HG02840 (cell line): ENCODE results near the gene UBE2L5.

Experiments
- ATAC-seq: cut with Tn5 transposase; IDR thresholded peaks from one replicate; pipeline ENCODE4 v1.9.1; 2021; ENCODE audit warnings: mild to moderate bottlenecking, moderate library complexity, moderate number of reproducible peaks; ENCODE audit not compliant: unreplicated experiment, low FRiP score

Gene UBE2L5

GRCh38 chr13:30403456-30403855 is 18.8 kb upstream of the UBE2L5 start:
- no peak for ATAC-seq

DNA sequence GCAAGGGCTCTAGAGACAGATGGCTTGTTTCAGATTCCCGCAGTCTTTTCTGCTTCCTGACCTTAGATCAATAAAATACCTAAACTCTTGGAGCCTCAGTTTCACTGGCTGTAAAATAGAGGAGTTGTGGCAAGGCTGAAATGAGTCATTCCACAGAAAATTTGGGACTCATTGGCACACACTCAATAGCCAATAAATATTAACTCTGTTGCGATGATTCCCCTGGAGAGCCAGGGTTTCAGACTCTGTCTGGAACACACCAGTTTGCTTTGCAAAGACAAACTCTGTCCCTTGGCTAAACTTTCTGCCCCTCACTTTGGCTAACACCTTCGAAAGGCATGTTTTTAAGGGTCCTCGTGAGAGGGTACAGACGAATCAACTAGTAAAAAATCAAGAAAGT is 18.1 kb upstream of the UBE2L5 start:
- no peak for ATAC-seq

DNA sequence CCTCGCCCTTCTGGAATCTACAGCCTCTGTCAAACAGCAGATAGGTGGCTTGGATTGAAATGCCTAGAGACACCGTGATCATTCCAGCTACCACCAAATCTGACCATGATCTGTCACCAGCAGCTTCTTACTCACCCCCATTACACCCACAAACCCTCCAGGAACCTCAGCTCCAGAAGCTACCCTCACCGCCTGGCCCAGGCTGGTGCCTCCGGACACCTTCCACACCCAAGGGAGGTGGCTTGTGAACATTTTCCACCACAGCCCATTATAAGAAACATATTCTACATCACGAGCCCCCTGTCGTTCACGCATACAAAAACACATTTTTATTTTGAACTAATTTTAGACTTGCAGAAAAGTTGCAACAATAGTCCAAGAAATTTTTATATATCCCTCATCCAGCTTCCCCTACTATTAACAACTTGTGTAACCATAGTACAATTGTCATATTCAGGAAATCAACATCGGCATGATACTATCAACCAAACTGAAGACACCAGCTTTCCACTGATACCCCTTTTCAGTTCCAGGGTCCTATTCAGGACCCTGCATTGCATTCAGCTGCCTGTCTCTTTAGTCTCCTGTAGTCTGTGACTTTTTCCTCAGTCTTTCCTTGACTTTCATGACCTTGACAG is 15.4 kb upstream of the UBE2L5 start:
- ATAC-seq, result no peak

- peak; percentile 77 for ATAC-seq
These were observed 13.8 kb upstream of the UBE2L5 start for GRCh38 chr13:30408319-30409101.

DNA sequence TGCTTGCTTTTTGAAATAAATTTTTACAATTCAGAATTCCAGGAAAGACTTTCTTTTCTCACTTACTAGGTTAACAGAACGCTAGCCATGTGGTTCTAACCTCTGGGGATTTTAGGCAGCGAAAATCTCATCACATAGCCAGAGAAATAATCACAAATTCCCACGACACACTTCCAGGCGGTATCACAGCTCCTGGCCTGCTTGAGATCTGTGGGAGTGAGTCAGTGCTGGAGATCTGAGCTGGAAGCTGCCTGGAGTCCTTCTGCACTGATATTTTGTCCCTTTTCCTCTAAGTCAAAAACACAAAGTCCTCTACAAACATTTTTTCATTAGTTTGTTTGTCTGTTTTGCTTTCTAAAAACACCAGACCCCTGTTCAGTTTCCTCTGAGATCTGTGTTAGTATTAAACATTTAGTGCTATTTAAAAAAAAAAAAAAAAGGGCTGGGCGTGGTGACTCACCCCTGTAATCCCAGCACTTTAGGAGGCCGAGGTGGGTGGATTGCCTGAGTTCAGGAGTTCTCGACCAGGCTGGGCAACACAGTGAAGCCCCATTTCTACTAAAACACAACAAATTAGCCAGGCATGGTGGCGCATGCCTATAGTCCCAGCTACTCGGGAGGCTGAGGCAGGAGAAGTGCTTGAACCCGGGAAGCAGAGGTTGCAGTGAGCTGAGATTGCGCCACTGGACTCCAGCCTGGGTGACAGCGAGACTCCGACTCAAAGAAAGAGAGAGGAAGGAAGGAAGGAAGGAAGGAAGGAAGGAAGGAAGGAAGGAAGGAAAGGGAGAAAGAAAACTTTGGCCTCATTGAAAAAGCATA is 12.2 kb upstream of the UBE2L5 start:
- ATAC-seq, result no peak

GRCh38 chr13:30410705-30411125 is 11.6 kb upstream of the UBE2L5 start:
- no peak for ATAC-seq

DNA sequence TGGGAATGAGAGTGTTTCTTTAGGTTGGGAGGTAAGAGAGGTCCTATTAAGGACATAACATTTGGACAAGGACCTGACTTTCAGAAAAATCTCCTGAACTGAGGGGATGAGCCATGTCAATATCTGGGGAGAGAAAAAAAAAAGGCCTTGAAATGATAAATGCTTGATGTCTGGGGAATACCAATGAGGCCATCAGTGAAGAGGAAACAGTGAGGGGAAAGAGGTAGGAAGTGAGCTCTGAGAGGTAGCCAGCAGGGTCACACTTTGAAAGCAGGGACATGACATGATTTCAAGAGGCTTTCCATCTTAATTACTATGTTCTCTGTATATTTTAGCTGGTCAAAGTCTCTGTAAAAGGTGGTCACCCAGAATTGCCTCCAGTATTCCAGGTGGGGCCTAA is 9.9 kb upstream of the UBE2L5 start:
- ATAC-seq, result no peak

DNA sequence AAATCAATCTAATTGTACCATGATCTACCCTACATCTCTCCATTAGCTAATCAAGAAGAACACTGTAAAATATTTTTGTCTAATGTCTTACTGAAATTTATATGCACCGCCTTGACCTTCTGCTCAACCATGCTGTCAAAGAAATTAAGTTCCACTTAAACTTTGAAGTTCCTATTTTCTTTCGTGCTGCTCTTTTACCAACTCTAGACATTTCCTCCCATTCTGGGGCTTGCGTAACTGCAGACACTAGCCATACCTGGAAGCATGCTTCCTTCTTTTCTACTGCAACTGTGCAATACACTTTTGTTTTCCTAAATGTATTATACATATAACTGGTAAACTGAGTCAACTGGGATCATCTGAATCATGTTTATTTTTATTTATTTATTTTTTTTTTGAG is 8.5 kb upstream of the UBE2L5 start:
- ATAC-seq, result no peak

GRCh38 chr13:30415430-30416030 is 6.8 kb upstream of the UBE2L5 start:
- peak; percentile 72 for ATAC-seq

DNA sequence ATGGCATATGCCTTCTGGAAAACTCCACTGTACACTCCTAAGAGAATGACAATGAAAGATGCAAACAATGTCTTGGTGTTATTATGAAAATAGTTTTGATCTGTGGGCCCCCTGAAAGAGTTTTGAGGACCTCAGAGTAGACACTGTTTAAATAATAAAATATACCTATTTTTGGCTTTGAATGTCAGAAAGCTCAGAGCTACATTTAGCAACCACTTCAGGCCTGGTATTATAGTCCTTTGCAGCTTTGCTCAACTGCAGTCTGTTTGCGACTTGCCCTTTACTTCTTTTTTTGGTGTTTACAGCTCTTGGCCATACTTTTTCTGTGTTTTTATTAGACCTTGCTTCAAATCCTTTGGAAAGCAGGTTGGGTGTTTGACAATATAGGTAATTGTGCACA is 5.8 kb upstream of the UBE2L5 start:
- no peak for ATAC-seq

GRCh38 chr13:30418075-30418716 is 4.1 kb upstream of the UBE2L5 start:
- ATAC-seq, result no peak

DNA sequence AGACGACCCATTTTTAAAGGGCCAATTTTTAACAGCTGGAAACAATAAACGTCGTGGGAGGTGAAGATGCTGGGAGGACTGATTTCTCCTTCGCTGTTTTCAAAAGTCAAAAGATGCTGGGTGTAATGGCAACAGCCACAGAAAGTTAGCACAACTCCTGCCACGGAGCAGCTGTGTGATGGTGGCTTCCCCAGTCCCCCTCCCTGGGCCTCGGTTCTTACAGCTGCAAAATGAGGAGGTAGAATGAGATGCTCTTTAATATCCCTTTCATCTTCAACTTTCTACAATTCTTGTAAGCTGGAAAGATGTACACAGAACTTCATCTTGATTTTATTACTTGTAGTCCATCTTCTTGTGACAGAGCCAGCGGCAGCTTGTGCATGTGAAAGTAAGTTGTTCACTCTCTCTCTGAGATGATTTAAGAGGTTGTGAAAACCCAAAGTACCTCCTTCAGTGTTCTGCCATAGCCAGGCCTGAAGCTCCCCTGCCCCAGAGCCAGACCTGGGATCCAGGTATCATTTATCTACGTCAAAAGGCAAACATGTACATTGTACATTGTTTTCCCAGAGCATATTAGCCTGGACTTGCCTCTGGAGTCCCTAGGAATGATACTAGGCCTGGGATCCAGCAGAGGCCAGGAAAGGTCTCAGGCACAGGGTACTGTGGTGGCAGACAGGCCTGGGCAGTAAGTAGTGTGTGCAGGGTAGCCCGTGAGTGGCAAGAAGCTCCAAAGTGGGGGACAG is 3.4 kb upstream of the UBE2L5 start:
- ATAC-seq, result no peak

DNA sequence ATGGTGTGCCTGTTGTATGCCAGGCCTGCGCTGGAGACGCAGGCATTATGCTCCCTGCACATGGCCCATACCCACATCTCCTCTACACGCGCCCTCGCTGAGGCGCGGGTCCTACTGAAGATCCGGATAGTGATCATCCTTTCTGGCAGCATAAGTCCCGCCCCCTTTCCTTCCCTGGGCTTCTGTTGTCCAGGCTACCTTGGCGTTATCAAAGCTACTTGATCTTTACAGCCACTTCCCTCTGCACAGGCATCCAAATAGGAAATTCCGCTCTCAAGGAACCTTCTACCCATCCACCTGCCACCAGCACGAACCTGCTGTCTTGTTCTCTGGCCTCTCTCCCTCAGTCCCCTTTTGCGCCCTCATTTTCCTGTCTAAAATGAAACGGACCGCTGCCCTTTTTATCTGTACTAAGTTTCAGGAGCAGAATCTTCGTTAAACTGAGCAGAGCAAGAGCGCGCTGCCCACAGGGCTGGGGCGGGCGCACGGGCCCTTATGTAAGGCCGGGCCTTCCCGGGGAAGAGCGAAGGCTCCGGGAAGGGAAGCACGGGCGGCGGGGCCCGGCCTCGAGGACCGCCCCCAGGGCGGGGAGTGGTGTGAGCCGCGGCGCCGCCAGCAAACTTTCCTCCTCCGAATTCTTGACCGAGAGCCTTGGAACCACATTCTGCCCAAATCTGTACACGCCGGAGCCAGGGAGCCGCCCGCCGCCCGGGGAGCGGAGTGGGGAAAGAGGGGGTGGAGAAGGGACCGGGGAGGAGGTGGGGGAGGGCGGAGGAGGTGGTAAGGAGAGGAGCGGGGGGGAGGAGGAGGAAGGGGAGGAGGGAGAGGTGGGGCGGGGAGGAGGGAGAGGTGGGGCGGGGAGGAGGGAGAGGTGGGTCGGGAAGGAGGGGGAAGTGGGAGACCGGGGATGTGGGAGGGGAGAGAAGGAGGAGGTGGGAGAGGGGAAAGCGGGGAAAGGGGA is 920 bp upstream of the UBE2L5 start:
- ATAC-seq, result no peak

- ATAC-seq, result no peak
These were observed 1.6 kb downstream of the UBE2L5 start for GRCh38 chr13:30423891-30424290.

- no peak for ATAC-seq
These were observed 6.9 kb downstream of the UBE2L5 start for GRCh38 chr13:30429235-30429634.

GRCh38 chr13:30429721-30430694 is 7.7 kb downstream of the UBE2L5 start:
- ATAC-seq, result peak; percentile 46

DNA sequence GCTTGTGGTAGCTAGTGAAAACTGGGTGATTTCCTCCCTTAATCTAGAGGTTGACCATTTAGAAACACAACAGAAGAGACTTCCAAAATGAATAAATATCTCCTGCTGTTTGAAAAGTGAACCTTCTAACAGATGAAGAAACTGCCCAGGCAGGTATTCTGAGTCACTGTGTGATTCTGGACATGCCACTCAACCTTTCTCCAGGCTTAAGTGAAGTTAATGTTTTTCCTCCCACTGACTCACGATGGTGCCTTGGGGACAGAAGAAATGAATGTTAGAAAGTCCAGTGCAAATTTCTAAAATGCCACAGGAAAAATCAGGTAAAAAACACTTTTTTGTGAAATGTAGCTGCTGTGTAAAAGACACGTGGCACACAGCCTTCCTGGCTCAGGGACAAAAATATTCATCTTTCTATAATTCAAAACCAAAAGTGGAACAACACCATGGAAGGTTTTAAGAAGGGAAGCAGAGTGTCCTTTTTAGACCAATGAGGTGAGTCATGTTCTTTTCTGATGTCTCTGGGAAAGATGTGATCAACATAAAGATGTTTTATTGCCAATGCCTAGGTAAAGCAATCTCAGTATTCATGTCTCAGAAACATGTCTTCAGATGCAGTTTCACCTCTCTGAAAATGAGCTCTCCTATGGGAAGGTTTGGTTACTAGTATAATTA is 9.1 kb downstream of the UBE2L5 start:
- no peak for ATAC-seq
